ENCODE measurements around the gene C2orf49.

- TF ChIP-seq POLR2A (IDR thresholded peaks at IDR 0.05; ENCODE audit: low read length) (no peak), GATA1 (IDR thresholded peaks at IDR 0.05; ENCODE audit: low read depth, low read length) (no peak)
These were observed 41.6 kb downstream of the C2orf49 start for GRCh38 chr2:105378921-105379383.

Measured in erythroblast (primary cell).